CD4-positive, alpha-beta memory T cell (primary cell): ENCODE measurements around the gene VSTM4. TPM values are rescaled to one million over a fixed set of nuclear protein-coding genes. Genes with fewer than 3 reads are reported as not detected.

ENCODE experiments used
- CTCF ChIA-PET: fragments of 350-600 bp; sonication (Branson Sonifier 250); formaldehyde crosslinking; loops from one replicate; lab custom pipeline; 2021; ENCODE audit warnings: inconsistent platforms; ENCODE audit not compliant: partially characterized antibody; lab: Charles Lee
- POLR2A ChIA-PET: fragments of 350-600 bp; sonication (Branson Sonifier 250); formaldehyde crosslinking; loops from one replicate; lab custom pipeline; 2021; ENCODE audit not compliant: partially characterized antibody; lab: Charles Lee
- DNase-seq, 5 donors: peaks; one replicate each; pipeline versions ENCODE4 v3.0.0 to v3.0.0-alpha.2; 2020 to 2022; ENCODE audit warnings: mixed read lengths in 1 of 5
- H3K27ac ChIP-seq: one replicate; pipeline ENCODE4 v1.7.0; 2013; ENCODE audit warnings: low read depth, low read length
- H3K27me3 ChIP-seq: 2 replicates; pipeline ENCODE4 v1.7.0; 2013; ENCODE audit warnings: mild to moderate bottlenecking, low read length, moderate library complexity; ENCODE audit not compliant: insufficient read depth
- H3K36me3 ChIP-seq: 2 replicates; pipeline ENCODE4 v1.7.0; 2013; ENCODE audit warnings: mild to moderate bottlenecking, low read length, moderate library complexity; ENCODE audit not compliant: insufficient read depth
- H3K4me1 ChIP-seq: 2 replicates; pipeline ENCODE4 v1.7.0; 2013; ENCODE audit warnings: mild to moderate bottlenecking, low read length, moderate library complexity; ENCODE audit not compliant: insufficient read depth
- H3K4me3 ChIP-seq, 2 donors: one replicate each; pipeline ENCODE4 v1.7.0; 2013; ENCODE audit warnings: low read length in 2 of 2, mild to moderate bottlenecking in 1 of 2
- H3K9me3 ChIP-seq, 2 donors: one replicate each; pipeline ENCODE4 v1.7.0; 2013; ENCODE audit warnings: low read length in 2 of 2, control low read depth in 1 of 2; ENCODE audit not compliant: control insufficient read depth in 1 of 2
- H3K27ac Mint-ChIP-seq, 7 donors: one replicate each; pipeline ENCODE4 v1.8.0; 2020 to 2021; ENCODE audit warnings: mixed read lengths in 7 of 7, mild to moderate bottlenecking in 6 of 7, inconsistent platforms in 3 of 7, moderate library complexity in 3 of 7
- H3K27me3 Mint-ChIP-seq, 2 donors: one replicate each; pipeline ENCODE4 v1.8.0; 2020 to 2021; ENCODE audit warnings: mixed read lengths in 2 of 2
- H3K36me3 Mint-ChIP-seq, 2 donors: one replicate each; pipeline ENCODE4 v1.8.0; 2020 to 2021; ENCODE audit warnings: mixed read lengths in 2 of 2, inconsistent platforms in 1 of 2, mild to moderate bottlenecking in 1 of 2
- H3K4me1 Mint-ChIP-seq, 4 donors: one replicate each; pipeline ENCODE4 v1.8.0; 2020 to 2021; ENCODE audit warnings: mixed read lengths in 4 of 4, mild to moderate bottlenecking in 1 of 4
- H3K4me3 Mint-ChIP-seq, 8 donors: one replicate each; pipeline ENCODE4 v1.8.0; 2020 to 2021; ENCODE audit warnings: mixed read lengths in 8 of 8, mild to moderate bottlenecking in 7 of 8, moderate library complexity in 6 of 8, inconsistent platforms in 3 of 8
- H3K9me3 Mint-ChIP-seq, 8 donors: one replicate each; pipeline ENCODE4 v1.8.0; 2020 to 2021; ENCODE audit warnings: mixed read lengths in 8 of 8, mild to moderate bottlenecking in 5 of 8, inconsistent platforms in 3 of 8, moderate library complexity in 1 of 8
- intact Hi-C: fragments of 100-400 bp; cut with micrococcal nuclease; formaldehyde crosslinking; loops from one replicate; pipeline ENCODE4 v1.15.1; 2023
- polyA plus RNA-seq, 2 donors: library from polyadenylated mRNA; unstranded; fragments of 300-500 nt; fragmentation: Illumina TruSeq; gene quantifications; one replicate each; pipeline ENCODE4 v1.2.3, GENCODE V29; 2021
- total RNA-seq, 2 experiments: library from RNA; stranded (reverse); gene quantifications; one replicate each; pipeline ENCODE4 v1.2.3, GENCODE V29; 2021

Gene VSTM4
- total and polyA plus RNA-seq, 4 experiments from 2014 or later = not detected

DNA sequence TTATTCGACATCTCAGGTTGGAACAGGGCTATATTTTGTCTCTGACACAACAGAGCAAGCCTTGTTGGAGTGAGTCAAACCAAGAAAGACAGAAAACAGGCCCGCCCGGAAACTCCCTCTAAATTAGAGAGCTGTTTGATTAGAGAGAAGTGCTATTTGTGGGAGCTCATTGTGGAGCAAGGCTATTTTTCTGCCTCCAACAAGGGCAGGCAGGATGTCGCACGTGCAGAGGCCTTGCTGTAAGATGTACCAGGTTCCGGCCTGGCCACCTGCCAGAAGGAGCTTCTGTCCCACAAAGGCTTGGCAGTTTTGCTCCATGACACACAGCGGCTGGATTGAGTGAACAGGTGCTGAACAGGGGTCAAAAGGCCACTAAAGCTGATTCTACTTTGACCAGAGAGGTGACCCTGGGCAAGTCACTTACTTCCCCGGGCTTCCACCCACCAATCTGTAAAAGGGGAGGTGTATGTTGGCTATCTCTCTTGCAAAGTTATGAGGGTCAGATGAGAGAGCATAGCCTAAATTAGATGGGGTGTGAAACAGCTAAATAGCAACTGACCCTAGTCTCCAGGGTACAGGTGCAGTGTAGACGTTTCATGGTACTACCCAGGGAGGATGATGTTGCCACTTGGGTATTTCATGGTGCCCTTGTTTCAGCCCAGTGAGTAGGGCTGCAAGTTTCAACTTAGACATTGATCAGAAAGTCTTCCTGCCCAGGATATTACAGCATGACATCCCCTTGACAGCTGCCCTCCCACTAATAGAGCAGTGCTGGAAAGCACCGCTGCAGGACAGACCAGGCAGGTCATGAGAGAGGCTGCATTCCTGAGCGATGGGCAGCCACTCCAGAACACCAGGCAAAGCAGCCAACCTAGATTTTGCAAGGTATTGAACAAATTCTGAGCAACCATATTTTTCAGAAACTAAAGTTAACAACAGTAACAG is 62.0 kb downstream of the VSTM4 start:
- no peaks in the 10 kb centered on the region for H3K4me1 Mint-ChIP-seq
- H3K4me3 Mint-ChIP-seq = no peak overlapping the region
- no peak overlapping the region for H3K4me3 ChIP-seq
- H3K27me3 Mint-ChIP-seq = peaks cover 2 to 4% of the 10 kb centered on the region in 2 donors
- H3K27ac ChIP-seq = no peak overlapping the region
- ChIA-PET CTCF (no interaction called here), POLR2A (no interaction called here)
- intact Hi-C loops = no loop called here
- DNase-seq = no peak
- no peaks in the 10 kb centered on the region for H3K36me3 ChIP-seq
- peaks cover 0 to 4% (median 0%) of the 10 kb centered on the region in 8 donors for H3K9me3 Mint-ChIP-seq
- H3K36me3 Mint-ChIP-seq = no peaks in the 10 kb centered on the region
- no peaks in the 10 kb centered on the region for H3K4me1 ChIP-seq
- H3K9me3 ChIP-seq = no peaks in the 10 kb centered on the region
- no peak overlapping the region for H3K27ac Mint-ChIP-seq
- no peaks in the 10 kb centered on the region for H3K27me3 ChIP-seq

DNA sequence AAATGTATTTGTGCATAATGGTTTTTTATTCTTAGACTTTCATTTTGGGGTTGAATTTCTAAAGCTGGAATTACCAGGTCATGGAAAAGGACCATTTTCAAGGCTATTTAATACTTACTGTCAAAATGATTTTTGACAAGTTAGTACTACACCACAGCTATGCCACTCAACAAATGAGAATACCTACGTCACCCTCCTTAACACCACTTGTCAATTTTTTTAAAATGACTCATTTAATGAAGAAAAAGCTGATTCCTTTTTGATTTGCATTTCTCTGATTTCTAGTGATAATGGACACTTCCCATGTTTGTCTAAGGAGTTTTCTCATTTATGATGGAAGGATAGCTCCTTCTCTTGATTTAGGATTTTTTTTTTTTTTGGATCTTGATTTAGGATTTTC is 63.3 kb downstream of the VSTM4 start:
- no peaks in the 10 kb centered on the region for H3K36me3 Mint-ChIP-seq
- no peak overlapping the region for H3K27ac Mint-ChIP-seq
- H3K4me1 ChIP-seq = no peaks in the 10 kb centered on the region
- H3K9me3 ChIP-seq = no peaks in the 10 kb centered on the region
- H3K27me3 ChIP-seq = no peaks in the 10 kb centered on the region
- ChIA-PET CTCF (no interaction called here), POLR2A (no interaction called here)
- no peaks in the 10 kb centered on the region for H3K36me3 ChIP-seq
- intact Hi-C loops = no loop called here
- H3K4me3 Mint-ChIP-seq = no peak overlapping the region
- H3K4me1 Mint-ChIP-seq = no peaks in the 10 kb centered on the region
- H3K27me3 Mint-ChIP-seq = peaks cover 2 to 4% of the 10 kb centered on the region in 2 donors
- no peak overlapping the region for H3K27ac ChIP-seq
- no peak for DNase-seq
- no peak overlapping the region for H3K4me3 ChIP-seq
- H3K9me3 Mint-ChIP-seq = peaks cover 0 to 4% (median 0%) of the 10 kb centered on the region in 8 donors

DNA sequence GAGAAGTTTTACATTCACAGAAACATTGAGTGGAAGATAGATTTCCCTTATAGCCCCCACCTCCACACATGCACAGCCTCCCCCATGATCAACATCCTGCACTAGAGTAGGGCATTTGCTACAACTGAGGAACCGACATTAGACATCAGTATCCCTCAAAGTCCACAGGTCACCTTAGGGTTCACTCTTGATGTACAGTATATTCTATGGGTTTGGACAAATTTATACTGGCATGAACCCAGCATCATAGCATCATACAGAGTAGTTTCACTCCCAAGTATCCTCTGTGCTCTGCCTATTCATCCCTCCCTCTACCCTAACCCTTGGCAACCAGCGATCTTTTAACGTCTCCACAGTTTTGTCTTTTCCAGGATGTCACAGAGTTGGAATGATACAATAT is 64.4 kb downstream of the VSTM4 start:
- CTCF ChIA-PET = no interaction called here
- Mint-ChIP-seq H3K9me3 (peaks cover 0 to under 1% (median 0%) of the 10 kb centered on the region in 8 donors), H3K4me3 (no peak overlapping the region), H3K27me3 (peaks cover 2% of the 10 kb centered on the region in 2 donors), H3K27ac (no peak overlapping the region), H3K36me3 (no peaks in the 10 kb centered on the region), H3K4me1 (no peaks in the 10 kb centered on the region)
- H3K27ac ChIP-seq = no peak overlapping the region
- no peaks in the 10 kb centered on the region for H3K4me1 ChIP-seq
- POLR2A ChIA-PET = no interaction called here
- no peaks in the 10 kb centered on the region for H3K9me3 ChIP-seq
- intact Hi-C loops = no loop called here
- no peak overlapping the region for H3K4me3 ChIP-seq
- H3K36me3 ChIP-seq = no peaks in the 10 kb centered on the region
- H3K27me3 ChIP-seq = no peaks in the 10 kb centered on the region
- DNase-seq = no peak

DNA sequence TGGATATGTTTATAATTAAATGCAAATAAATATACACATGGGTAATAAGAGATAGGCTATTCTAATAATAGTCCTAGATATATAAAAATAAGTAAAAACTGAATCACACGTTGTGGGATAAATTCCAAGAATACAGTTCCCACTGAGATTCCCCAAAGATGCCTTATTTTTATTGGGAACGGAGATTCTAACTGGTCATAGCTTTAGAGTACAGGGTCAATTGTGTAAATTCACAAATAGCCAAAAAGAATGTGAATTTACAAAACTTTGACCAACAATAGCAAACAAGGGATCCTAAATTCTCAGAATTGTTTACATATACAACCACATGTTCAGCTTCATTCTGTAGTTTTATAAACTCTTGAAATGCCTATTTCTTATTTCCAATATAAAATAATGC is 65.0 kb downstream of the VSTM4 start:
- Mint-ChIP-seq H3K36me3 (no peaks in the 10 kb centered on the region), H3K27me3 (peaks cover 2% of the 10 kb centered on the region in 2 donors)
- POLR2A ChIA-PET = no interaction called here

DNA sequence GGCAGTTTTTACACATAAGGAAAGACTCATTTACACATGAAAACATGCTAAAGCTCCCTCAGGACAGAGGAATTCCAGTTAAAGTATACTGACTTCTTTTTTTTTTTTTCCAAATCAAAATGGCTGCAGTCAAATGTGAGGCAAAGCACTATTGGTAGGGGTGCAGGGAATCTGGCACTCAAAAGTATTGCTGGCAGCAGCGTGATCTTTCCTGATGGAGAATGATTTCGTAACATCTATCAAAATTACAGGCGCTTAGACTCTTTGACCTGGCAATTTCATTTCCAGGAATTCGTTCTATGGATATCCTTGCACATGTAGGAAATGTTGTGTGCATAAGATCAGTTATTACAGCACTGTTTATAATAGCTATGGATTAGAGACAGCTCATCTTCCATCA is 65.7 kb downstream of the VSTM4 start:
- no peaks in the 10 kb centered on the region for H3K36me3 ChIP-seq
- H3K4me3 ChIP-seq = no peak overlapping the region
- CTCF ChIA-PET = interaction anchor here (1.1 to 1.4 kb wide), 2 partner anchors 8 to 11 kb away, joined by 3 to 4 read pairs; no protein-coding TSS in a partner anchor
- no peak overlapping the region for H3K27ac Mint-ChIP-seq
- H3K9me3 Mint-ChIP-seq = no peaks in the 10 kb centered on the region
- H3K9me3 ChIP-seq = no peaks in the 10 kb centered on the region
- no peaks in the 10 kb centered on the region for H3K4me1 ChIP-seq
- H3K27me3 Mint-ChIP-seq = peaks cover 2% of the 10 kb centered on the region in 2 donors
- no peaks in the 10 kb centered on the region for H3K36me3 Mint-ChIP-seq
- H3K27me3 ChIP-seq = no peaks in the 10 kb centered on the region
- no peaks in the 10 kb centered on the region for H3K4me1 Mint-ChIP-seq
- no peak overlapping the region for H3K27ac ChIP-seq
- no peak for DNase-seq
- intact Hi-C loops = no loop called here
- no peak overlapping the region for H3K4me3 Mint-ChIP-seq
- POLR2A ChIA-PET = no interaction called here

More for the DNA sequence above, 65.0 kb downstream of the VSTM4 start:
- intact Hi-C loops = no loop called here
- no peaks in the 10 kb centered on the region for H3K4me1 ChIP-seq
- Mint-ChIP-seq H3K4me3 (no peak overlapping the region), H3K9me3 (no peaks in the 10 kb centered on the region), H3K27ac (no peak overlapping the region), H3K4me1 (no peaks in the 10 kb centered on the region)
- H3K27ac ChIP-seq = no peak overlapping the region
- CTCF ChIA-PET = interaction anchor here (1.1 to 1.4 kb wide), 2 partner anchors 9 to 12 kb away, joined by 3 to 4 read pairs; no protein-coding TSS in a partner anchor
- H3K36me3 ChIP-seq = no peaks in the 10 kb centered on the region
- no peaks in the 10 kb centered on the region for H3K27me3 ChIP-seq
- H3K9me3 ChIP-seq = no peaks in the 10 kb centered on the region
- no peak for DNase-seq
- no peak overlapping the region for H3K4me3 ChIP-seq

DNA sequence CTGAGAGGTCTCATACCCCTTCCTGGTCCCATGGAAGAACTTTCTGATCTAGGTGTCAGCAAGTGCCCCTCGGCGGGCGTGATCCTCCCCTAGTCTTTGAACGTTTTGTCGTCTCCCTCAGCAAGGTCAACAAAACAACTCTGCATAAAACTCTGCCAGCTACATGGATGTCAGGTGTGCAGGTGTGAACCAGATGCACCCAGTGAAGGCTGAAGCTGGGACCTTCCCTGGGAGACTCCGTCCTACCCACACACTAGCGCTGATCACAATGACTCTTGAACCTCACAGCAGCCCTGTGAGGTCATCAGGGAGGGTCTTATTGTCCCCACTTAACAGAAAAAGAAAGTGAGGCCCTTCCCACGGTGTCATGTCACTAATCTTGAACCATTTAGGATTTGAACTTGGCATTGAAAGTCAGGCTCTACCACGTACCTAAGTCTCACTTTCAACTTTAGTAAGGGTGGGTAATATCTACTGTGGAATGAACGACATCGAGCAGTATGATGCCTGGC is 68.1 kb downstream of the VSTM4 start:
- no peaks in the 10 kb centered on the region for H3K27me3 ChIP-seq
- H3K9me3 ChIP-seq = no peaks in the 10 kb centered on the region
- H3K4me3 Mint-ChIP-seq = no peak overlapping the region
- POLR2A ChIA-PET = no interaction called here
- H3K4me3 ChIP-seq = no peak overlapping the region
- no peaks in the 10 kb centered on the region for H3K36me3 Mint-ChIP-seq
- peaks cover 0 to 2% of the 10 kb centered on the region in 2 donors for H3K27me3 Mint-ChIP-seq
- H3K4me1 Mint-ChIP-seq = no peaks in the 10 kb centered on the region
- no peak overlapping the region for H3K27ac Mint-ChIP-seq
- H3K9me3 Mint-ChIP-seq = no peaks in the 10 kb centered on the region
- no peak for DNase-seq
- no peak overlapping the region for H3K27ac ChIP-seq
- H3K4me1 ChIP-seq = no peaks in the 10 kb centered on the region
- CTCF ChIA-PET = no interaction called here
- intact Hi-C loops = no loop called here
- no peaks in the 10 kb centered on the region for H3K36me3 ChIP-seq

DNA sequence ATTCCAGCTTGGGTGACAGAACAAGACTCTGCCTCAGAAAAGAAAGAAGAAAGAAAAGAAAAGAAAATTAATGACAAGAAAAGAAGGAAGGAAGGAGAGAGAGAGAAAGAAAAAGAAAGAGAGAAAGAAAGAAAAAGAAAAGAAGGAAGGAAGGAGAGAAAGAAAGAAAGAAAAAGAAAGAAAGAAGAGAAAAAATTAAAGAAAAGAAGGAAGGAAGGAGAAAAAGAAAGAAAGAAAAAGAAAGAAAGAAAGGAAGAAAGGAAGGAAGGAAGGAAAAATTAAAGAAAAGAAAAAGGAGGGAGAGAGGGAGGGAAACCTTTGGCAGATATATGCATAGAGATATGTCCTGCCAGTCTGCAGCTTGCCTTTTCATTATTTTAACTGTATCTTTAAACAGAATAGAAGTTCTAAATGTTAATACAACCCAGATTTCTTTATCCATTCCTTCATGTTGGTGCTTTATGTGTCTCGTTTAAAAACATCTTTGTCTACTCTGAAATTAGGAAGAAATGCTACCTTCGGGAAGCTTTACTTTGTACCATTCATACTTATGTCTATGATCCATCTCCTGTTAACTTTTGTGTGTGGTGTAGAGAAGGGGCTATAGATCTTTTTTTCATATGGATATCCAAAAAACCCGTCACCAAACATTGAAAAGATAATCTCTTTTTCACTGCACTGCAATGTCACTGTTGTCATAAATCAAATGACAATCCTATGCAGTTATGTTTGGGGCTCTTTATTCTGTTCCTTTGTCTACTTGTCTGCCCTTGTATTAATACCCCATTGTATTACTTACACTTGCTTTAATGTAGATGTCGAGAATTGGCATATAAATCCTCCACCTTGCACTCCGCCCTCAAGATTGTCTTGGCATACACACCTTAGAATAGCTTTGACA is 70.8 kb downstream of the VSTM4 start:
- ChIA-PET POLR2A (no interaction called here), CTCF (no interaction called here)
- peaks cover 0 to 2% of the 10 kb centered on the region in 2 donors for H3K27me3 Mint-ChIP-seq
- no peaks in the 10 kb centered on the region for H3K36me3 Mint-ChIP-seq
- intact Hi-C loops = no loop called here
- H3K4me3 Mint-ChIP-seq = no peak overlapping the region
- Histone ChIP-seq H3K36me3 (no peaks in the 10 kb centered on the region), H3K9me3 (no peaks in the 10 kb centered on the region), H3K4me3 (no peak overlapping the region), H3K27me3 (no peaks in the 10 kb centered on the region), H3K4me1 (no peaks in the 10 kb centered on the region), H3K27ac (no peak overlapping the region)
- no peak overlapping the region for H3K27ac Mint-ChIP-seq
- H3K9me3 Mint-ChIP-seq = no peaks in the 10 kb centered on the region
- no peak for DNase-seq
- H3K4me1 Mint-ChIP-seq = no peaks in the 10 kb centered on the region
